NCI-H2196 treated with DMSO at 0.1 percent for 48 hours (cell line): ENCODE data around the gene LUC7L3.
A peak's percentile ranks its signal among the peaks of the same experiment; 100 is the strongest.

Experiments used
- DNase-seq: peaks from one replicate; lab custom pipeline; 2025; ENCODE audit not compliant: unreplicated experiment; lab: John Stamatoyannopoulos, UW

Gene LUC7L3

DNA sequence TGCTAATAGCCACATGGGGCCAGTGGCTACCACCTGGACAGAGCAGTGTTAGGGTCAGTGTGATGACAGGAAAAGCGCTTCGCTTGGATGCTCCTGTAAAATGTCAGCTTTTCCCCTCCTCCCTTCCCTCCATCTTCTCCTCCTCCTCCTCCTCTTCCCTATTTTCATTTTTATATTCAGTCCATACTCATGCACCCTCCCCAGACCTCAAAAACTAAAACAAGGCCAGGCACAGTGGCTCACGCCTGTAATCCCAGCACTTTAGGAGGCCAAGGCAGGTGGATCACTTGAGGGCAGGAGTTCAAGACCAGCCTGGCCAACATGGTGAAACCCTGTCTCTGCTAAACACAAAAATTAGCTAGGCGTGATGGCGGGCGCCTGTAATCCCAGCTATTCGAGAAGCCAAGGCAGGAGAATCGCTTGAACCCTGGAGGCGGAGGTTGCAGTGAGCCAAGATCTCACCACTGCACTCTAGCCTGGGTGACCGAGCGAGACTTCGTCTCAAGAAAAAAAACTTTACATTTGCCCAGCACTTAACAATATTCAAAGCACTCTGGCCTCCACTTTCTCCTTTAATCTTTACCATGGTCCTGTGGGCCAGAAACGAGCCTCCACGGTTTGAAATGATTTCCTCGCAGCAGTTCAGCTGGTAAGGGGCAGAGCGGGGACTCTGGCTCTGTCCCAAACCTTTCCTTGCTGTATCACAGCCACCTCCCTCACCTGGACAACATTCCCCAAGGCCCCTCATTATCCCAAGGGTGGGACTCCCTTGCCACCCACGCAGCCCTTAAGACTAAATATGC lies 33.5 kb upstream of the LUC7L3 start:
- no peak for DNase-seq

DNA sequence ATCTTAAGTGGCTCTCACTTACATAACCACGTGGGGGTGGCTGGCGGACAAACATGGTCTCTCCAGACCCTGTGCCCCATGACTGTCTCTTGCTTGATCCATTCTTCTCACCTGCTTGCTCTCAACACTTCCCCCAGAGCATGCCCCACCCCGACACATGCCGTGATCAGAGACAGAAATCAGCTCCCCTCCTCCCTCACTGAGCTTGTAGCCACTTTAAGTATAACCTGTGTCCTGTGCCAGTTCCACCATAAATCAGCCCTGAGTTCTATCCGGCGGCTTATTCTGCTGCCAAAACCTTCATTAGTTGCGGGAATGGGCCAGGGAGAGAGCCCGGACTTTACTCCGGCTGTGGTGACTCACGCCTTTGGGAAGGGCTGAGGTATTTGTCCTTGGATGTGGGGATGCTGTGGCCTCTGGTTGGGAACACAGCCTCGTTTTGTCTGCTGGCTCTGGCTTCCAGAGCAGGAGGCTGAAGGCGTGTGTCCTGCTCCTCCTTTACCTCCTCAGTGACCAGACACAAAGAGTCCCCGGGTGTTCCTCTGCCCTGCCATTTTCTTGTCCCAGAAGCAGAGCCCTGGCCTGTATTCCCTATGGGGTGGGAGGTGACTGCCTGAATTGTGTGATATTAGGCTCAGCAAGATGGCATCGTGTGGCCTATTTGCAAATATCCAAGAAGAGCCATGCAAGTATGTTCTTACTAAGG lies 32.8 kb upstream of the LUC7L3 start:
- DNase-seq = no peak

DNA sequence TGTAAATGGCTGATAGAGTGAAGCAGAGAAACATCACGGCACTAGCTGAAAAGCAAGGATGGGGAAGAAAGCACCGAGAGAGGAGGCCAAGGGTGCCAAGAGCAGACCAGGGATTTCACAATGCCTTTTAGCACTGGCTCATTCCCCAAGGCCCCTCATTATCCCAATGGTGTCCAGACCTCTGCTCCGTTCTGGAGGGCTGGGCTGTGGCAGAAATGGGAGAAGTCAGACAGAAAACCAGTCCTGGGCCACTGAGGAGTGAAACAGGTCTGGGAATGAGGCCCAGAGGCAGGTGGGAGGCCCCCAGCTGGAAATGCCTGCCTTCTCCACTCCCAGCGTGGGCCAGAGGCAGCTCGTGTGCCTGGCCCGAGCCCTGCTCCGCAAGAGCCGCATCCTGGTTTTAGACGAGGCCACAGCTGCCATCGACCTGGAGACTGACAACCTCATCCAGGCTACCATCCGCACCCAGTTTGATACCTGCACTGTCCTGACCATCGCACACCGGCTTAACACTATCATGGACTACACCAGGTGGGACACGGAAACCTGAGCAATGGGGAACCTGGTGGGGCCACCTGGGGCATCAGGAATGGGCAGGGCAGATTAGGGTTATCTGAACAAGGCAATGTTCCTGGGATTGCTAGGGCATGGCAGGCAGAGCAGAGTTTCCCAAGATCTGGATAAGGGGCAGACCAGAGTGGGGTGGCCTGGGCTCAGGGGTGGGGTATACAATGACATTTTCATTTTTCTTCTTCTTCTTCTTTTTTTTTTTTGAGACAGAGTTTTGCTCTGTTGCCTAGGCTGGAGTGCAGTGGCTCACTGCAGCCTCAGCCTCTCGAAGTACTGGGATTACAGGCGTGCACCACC lies 32.0 kb upstream of the LUC7L3 start:
- DNase-seq = no peak

DNA sequence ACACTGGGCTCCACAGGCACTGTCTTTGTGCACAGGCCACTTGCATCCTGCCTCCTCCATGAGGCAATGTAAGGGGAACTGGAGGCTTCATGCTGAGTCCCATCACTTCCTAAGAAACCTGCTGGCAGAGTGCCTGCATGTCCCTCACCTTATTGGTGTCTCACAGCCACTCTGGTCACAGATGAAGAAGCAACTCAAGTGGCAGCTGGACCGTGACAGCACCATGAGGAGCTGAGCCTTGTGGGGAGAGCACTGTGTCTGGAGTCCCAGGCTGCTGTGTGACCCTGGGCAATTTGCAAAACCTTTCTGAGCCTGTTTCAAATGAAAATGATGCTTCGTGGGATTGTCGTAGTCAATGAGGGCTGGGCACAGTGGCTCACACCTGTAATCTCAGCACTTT lies 31.2 kb upstream of the LUC7L3 start:
- DNase-seq = no peak

DNA sequence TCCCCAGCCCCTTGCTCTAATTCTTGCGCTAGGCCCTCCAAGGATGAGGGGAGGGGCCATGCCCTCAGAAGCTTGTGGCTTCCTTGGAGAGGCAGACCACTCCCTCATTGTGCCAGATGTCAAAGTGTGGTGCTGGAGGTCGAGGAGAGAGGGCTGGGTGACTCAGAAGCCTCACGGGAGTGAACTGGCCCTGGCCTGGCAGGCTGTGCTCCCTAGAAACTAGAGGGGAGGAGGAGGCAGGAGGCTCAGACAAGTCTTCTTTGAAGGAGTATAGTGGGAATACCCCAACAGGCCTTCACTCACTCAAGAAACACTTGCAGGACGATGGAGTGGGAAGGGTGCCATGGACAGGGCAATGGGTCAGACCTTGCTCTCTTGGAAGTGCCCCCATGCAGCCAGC lies 30.2 kb upstream of the LUC7L3 start:
- DNase-seq = no peak

DNA sequence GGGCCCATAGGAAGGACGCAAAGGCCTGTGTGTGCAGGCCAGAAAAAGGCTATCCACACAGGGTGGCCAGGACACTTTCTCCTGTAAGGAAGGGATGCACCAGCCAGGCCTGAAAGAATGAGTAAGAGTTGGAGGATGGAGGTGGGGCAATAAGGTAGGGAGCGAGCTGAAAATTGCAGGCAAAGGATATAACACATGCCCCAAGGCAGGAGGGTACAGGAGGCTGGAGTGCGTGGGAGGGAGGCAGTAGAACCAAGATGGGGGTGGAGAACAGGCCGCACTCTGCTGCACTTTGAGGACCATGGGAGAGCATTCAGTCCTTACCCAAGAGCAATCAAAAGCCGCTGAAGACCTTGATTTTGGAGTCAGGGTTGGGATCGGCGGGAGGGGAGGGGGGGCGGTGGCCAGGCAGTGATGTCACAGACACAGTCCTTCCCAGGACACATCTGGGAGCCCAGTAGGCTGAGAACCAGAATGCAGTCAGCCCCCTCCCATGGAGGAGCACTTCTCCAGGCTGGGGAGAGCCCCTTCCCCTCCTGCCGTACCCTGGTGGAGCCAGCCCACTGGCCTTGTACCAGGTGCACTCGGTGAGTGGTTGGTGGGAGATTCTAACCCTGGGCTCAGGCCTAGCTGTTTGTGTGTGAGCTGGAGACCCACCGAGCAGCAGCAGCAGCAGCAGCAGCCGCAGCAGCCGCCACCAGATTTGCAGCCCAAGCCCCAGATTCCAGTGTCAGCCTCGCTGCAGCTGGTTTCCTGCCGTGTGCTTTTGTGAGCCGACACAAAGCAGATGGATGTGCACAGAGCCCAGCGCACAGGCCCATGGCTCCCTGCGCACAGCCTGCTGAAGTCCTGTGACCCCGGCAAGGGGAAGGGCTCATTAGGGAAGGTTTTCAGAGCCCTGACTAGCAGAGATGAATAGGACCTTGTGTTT lies 29.2 kb upstream of the LUC7L3 start:
- no peak for DNase-seq

DNA sequence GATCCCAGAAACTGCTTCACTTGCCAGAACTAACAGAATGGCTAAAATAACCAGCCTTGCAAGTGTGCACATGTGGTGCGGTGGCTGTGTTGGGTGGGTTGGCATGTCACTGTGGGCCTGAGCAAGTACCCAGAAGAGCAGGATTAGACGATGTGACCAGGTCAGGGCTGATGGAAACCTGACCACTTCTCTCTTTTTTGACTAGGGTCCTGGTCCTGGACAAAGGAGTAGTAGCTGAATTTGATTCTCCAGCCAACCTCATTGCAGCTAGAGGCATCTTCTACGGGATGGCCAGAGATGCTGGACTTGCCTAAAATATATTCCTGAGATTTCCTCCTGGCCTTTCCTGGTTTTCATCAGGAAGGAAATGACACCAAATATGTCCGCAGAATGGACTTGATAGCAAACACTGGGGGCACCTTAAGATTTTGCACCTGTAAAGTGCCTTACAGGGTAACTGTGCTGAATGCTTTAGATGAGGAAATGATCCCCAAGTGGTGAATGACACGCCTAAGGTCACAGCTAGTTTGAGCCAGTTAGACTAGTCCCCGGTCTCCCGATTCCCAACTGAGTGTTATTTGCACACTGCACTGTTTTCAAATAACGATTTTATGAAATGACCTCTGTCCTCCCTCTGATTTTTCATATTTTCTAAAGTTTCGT lies 28.4 kb upstream of the LUC7L3 start:
- DNase-seq = no peak

DNA sequence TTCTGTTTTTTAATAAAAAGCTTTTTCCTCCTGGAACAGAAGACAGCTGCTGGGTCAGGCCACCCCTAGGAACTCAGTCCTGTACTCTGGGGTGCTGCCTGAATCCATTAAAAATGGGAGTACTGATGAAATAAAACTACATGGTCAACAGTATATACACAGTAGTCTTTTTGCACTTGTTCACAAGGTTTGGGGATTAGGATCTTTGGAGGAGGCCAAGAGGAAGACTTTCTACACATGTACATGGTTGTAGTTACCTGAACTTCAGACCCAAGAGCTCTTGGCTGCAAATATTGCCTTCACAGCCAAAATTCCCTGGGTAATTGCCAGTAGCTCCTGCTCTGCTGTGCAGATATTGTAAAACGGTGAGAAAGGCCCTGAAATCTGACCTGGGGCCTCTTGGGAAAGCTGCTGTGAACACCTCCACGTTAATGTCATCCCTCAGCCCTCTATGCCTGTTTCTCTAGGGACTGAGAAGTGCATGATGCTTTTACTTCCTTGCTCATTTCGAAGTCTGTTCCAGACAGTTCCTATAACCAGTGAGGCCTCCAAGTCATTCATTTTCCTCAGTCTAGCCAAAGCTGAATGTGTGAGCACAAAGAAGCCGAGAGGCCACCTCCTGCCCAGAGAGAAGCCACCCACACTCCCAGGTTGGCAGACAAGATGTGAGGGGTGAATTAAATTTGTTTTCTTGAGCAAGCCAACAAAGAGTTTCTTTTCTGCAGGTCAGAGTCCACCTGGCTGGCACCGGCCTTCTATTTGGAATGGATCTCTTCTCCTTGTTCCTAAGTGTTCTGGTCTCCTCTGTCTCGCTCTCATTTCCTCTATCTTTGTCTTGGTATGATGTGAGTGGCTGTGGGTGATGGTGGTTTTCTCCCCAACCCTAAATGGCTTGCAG lies 27.6 kb upstream of the LUC7L3 start:
- peak; percentile 68 for DNase-seq

DNA sequence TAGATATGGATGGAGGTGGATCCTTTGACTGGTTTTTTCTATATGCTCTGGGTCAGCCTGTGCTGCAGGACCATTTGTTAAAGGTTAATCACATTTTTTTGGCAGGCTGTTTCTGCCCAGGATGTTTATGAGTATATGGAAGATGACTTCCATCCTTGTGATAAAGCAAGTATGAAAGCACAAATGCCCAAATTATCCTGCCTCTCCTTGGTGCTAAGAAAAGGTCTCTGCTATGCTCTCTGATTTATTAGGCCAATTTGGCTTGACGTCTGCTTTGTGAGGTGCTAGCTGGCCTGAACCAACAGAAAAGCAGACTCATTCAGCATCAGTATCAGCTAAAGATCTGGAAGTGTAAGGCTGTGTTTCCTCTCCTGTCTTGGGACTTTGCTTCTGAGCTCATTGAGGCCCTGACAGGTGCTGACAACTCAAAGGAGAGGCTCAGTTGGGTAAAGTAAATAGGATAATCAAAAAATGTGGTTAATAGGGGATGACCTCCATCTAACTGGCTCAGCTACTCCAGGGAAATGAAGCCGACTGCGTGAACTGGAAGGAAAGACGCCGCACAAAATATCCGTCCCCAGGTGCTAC lies 26.9 kb upstream of the LUC7L3 start:
- DNase-seq = no peak

DNA sequence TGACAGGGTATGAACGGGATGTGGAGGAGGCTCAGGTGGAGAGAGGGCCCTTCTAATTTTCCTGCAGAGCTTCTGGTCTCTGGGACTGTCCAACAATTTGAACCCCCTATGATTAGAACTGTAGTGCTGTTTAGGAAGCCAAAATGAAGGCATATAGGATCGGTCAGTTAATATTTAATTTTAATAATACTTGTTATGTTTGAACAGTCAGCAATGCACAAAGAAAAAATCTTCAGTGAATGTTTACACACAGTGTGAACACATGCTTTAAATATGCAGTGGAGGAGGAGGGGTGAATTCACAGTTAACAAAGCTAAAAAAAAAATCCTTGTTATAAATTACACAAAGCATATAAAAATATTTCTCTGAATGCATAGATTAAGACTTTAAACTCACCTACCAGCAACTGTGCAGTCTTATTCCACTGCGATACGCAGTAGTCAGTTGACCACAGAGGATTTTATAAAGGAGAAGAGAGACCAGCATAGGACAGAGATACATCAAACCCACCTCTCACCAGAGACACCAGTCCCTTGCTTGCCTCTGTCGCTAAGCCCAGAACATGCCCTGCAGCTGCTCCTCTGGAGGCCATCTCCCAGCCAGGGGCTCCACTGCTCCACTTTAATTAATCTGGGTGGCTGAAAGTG lies 26.2 kb upstream of the LUC7L3 start:
- no peak for DNase-seq

DNA sequence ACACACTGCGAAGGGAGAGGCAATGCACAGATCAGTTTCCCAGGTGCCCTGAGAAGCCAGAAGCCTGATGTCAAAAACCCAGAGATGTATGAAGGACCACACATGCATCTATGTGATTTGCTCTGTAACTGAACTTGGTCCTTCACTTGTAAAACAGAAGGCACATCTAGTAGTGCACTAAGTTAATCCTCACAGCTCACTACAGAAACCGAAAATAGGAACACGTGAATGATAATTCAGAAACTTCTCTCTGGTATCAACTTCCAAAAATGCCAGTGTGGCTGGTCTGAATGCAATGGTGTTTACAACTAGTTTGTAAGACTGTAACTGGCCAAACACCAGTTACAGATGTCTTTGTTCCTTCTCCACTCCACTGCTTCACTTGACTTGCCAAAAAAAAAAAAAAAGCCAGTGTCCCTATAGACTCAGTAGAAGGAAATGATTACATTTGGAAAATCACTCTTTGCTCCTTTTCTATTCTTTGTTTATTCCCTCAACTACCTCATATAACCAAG lies 23.0 kb upstream of the LUC7L3 start:
- no peak for DNase-seq

DNA sequence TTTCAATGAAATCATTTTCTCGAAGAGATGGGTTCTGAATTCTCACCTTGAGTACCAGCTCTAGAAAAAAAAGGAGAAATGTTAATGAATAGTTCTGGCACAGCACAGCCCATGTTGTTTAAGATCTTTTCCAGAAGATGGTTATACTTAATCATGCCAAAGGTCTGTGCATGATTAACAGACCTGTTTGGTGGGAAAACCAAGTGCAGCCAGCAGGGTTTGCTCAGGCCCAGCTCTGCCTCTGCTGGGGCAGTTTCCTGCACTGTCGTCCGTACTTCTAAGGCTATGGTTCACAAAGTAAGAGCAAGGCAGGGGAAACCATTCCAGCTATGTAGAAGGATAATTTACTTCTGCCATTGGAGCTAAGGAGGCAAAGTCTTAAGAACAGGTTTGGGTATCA lies 22.3 kb upstream of the LUC7L3 start:
- no peak for DNase-seq

DNA sequence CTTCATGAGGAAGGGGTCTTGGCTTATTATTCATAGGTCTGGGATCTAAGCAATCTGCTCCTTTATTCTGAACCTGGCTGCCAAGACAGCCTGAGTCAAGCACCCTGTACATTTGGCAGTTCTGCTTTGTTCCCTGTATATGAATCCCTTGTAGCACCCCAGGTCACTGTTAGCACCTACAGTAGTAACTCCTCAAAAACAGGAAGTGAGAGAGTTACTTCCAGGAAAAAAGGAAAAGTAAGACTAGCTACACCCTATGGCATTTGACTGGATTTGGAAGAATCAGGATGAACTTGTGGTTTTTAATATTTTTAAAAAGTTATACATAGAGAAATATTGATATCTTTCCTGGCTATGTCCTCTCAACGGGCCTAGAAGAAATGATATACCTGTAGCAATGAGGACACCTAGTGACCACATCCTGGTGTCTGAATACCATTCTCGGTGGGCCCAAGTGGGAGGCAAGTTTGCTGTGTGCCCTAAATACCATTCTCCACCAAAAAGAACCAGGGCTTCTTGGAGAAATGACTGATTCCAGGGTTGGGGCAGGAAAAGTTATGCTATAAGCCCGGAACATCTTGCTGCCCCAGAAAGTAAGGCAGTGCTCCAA lies 21.6 kb upstream of the LUC7L3 start:
- DNase-seq = no peak

DNA sequence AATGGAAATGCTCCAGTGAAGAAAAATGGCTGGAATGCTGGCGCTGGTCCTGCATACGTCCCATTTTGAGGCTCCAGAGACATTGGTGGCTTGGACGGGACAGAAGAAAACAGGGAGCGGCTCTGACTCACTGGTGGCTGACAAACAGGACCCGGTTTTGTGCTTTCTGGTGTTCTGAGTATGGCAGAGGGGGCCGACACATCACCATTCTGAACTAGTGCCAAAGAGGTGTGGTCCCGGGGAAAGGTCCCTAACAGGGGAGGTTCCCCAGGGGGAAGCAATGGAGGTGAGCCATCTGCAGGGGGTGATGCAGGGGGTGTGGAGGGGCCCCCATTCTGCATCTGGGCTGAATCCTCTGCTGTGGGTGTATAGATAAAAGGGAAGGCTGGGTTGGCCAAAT lies 20.0 kb upstream of the LUC7L3 start:
- DNase-seq = no peak

DNA sequence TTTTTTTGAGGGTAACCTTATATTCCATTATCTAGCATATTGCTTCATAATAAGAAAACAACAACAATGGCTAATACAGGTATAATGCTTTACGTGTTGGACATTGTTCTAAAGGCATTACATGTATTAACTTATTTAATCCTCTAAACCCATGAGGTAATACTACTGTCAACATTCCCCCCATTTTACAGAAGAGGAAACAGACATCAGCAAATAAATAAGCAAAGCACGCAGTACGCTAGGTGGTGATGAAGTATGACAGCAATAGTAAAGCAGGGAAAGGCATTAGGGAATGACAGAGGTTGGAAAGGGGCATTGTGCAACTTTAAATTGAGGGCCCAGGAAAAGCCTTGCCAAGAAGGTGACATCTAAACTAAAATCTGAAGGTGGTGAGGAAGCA lies 16.2 kb upstream of the LUC7L3 start:
- DNase-seq = no peak

DNA sequence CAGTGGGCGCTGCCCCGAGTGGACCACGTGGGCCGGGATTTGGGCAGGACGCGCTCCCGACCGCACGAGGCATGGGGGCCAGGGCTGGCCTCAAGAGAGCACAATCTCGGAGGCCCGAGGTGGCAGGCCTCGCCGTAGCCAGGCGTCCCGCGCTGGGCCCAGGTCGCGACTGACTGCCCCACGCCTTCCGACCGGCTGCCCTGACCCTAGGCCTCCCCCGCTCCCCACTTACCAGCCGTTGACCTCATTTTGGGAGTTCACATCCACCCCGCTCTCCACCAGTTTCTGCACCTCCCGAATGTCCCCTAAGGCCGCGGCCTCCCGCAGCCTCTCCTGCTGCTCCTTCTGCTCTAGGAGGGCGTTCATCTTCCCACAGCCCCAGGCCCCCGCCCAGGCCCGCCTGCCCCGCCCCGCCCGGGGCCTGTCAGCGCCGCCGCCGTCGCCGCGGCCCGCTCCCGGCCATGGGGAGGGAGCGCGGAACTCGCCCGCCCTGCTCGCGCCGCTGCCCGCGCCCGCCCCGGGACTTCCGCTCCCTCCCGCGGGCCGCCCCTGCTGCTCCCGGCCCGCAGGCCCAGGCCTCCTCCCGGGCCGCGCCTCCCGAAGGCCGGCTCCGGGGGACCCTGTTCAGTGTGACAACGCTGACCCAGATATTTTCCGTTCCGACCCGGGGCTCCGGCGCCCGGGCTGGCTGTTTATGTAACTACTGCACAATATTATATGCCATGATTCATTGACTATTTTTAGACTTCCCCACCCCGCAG lies 11.9 kb upstream of the LUC7L3 start, which contains the start of gene ANKRD40:
Gene ANKRD40 (minus strand): TSS at position 626 of the 761 bp plus-strand sequence. CDS start 260 bp downstream, at position 366.
- peak; percentile 75 for DNase-seq
